DOHH2 (cell line): ENCODE data around the gene TRIM67.

Source experiments
- H3F3A ChIP-seq: fragments of 200-600 bp; sonication (generic), shearing (Covaris generic); 2 replicates; pipeline ENCODE4 v1.6.0; 2016; ENCODE audit warnings: antibody characterized with exemption, mild to moderate bottlenecking; ENCODE audit not compliant: control insufficient read depth, insufficient read depth
- H3K27ac ChIP-seq: fragments of 200-600 bp; sonication (generic); 2 replicates; pipeline ENCODE4 v1.5.1; 2014; ENCODE audit warnings: low read depth, mild to moderate bottlenecking, low read length, moderate library complexity
- H3K27me3 ChIP-seq: fragments of 200-600 bp; sonication (generic); 2 replicates; pipeline ENCODE4 v1.6.1; 2014; ENCODE audit warnings: mild to moderate bottlenecking, low read length, mixed read lengths; ENCODE audit not compliant: control insufficient read depth
- H3K36me3 ChIP-seq: fragments of 200-600 bp; sonication (generic); 2 replicates; pipeline ENCODE4 v1.6.1; 2014; ENCODE audit warnings: mild to moderate bottlenecking, low read length, moderate library complexity, mixed read lengths; ENCODE audit not compliant: control insufficient read depth
- H3K4me1 ChIP-seq: fragments of 200-600 bp; sonication (generic); 2 replicates; pipeline ENCODE4 v1.6.1; 2014; ENCODE audit warnings: mild to moderate bottlenecking, low read length, mixed read lengths; ENCODE audit not compliant: control insufficient read depth
- H3K4me2 ChIP-seq: fragments of 200-600 bp; sonication (generic); 2 replicates; pipeline ENCODE4 v1.6.0; 2014; ENCODE audit warnings: mild to moderate bottlenecking, low read length, moderate library complexity
- H3K4me3 ChIP-seq: fragments of 200-600 bp; sonication (generic); 2 replicates; pipeline ENCODE4 v1.5.1; 2014; ENCODE audit warnings: mild to moderate bottlenecking, low read length, mixed read lengths
- H3K79me2 ChIP-seq: fragments of 200-600 bp; sonication (generic); 2 replicates; pipeline ENCODE4 v1.6.1; 2014; ENCODE audit warnings: mild to moderate bottlenecking, low read length, mixed read lengths; ENCODE audit not compliant: control insufficient read depth
- H3K9me2 ChIP-seq: fragments of 200-600 bp; sonication (generic); replicated peaks from 2 replicates; pipeline ENCODE4 v1.6.1; 2014; ENCODE audit warnings: mild to moderate bottlenecking, low read length, mixed read lengths; ENCODE audit not compliant: control insufficient read depth
- H3K9me3 ChIP-seq: fragments of 200-600 bp; sonication (generic); 2 replicates; pipeline ENCODE4 v1.6.1; 2014; ENCODE audit warnings: antibody characterized with exemption, low read length, mixed read lengths; ENCODE audit not compliant: control insufficient read depth, insufficient read depth
- H4K20me1 ChIP-seq: fragments of 200-600 bp; sonication (generic); 2 replicates; pipeline ENCODE4 v1.6.0; 2014; ENCODE audit warnings: low read depth, mild to moderate bottlenecking, antibody characterized with exemption, low read length, moderate library complexity; ENCODE audit not compliant: control insufficient read depth, insufficient read depth
- CTCF ChIP-seq: fragments of 200-600 bp; sonication (generic); IDR thresholded peaks from one replicate; pipeline ENCODE4 v1.5.1; 2014; ENCODE audit warnings: antibody characterized with exemption, mild to moderate bottlenecking, low read depth, low read length; ENCODE audit not compliant: poor library complexity, severe bottlenecking
- EZH2phosphoT487 ChIP-seq: fragments of 200-600 bp; sonication (generic); IDR thresholded peaks from 2 replicates; pipeline ENCODE4 v1.6.1; 2017; ENCODE audit warnings: borderline replicate concordance, mild to moderate bottlenecking, antibody characterized with exemption, low read length, moderate library complexity, mixed read lengths

Gene TRIM67

GRCh38 chr1:231186356-231187115, 24.7 kb downstream of the TRIM67 start:
- H3K27me3 ChIP-seq, result peaks cover 17% of the 10 kb centered on the region
- no peaks in the 10 kb centered on the region for H3K9me2 ChIP-seq
- H3K9me3 ChIP-seq, result no peaks in the 10 kb centered on the region
- no peaks in the 10 kb centered on the region for H3K36me3 ChIP-seq
- no peaks in the 10 kb centered on the region for H3K4me1 ChIP-seq
- no peaks in the 10 kb centered on the region for H3K79me2 ChIP-seq
- TF ChIP-seq EZH2phosphoT487 (no peak), CTCF (no peak)
- H3K4me2 ChIP-seq, result no peak overlapping the region
- no peak overlapping the region for H3K4me3 ChIP-seq
- H4K20me1 ChIP-seq, result no peaks in the 10 kb centered on the region
- H3F3A ChIP-seq, result no peaks in the 10 kb centered on the region
- H3K27ac ChIP-seq, result no peak overlapping the region

- Histone ChIP-seq H3K36me3 (no peaks in the 10 kb centered on the region), H3K4me1 (no peaks in the 10 kb centered on the region), H3K9me2 (no peaks in the 10 kb centered on the region), H3K4me2 (no peak overlapping the region), H3F3A (no peaks in the 10 kb centered on the region), H3K79me2 (no peaks in the 10 kb centered on the region), H3K27ac (no peak overlapping the region), H3K4me3 (no peak overlapping the region), H3K27me3 (peaks cover 20% of the 10 kb centered on the region), H3K9me3 (no peaks in the 10 kb centered on the region), H4K20me1 (no peaks in the 10 kb centered on the region)
- TF ChIP-seq CTCF, result no peak
- TF ChIP-seq EZH2phosphoT487, result no peak
Observed at GRCh38 chr1:231187571-231187970, 25.7 kb downstream of the TRIM67 start.

GRCh38 chr1:231188072-231188471, 26.2 kb downstream of the TRIM67 start:
- TF ChIP-seq EZH2phosphoT487 (no peak), CTCF (no peak)
- Histone ChIP-seq H3K9me3 (no peaks in the 10 kb centered on the region), H4K20me1 (no peaks in the 10 kb centered on the region), H3K4me2 (no peak overlapping the region), H3K27ac (no peak overlapping the region), H3K9me2 (no peaks in the 10 kb centered on the region), H3K79me2 (no peaks in the 10 kb centered on the region), H3K4me3 (no peak overlapping the region), H3K4me1 (no peaks in the 10 kb centered on the region), H3K36me3 (no peaks in the 10 kb centered on the region), H3K27me3 (peaks cover 20% of the 10 kb centered on the region), H3F3A (no peaks in the 10 kb centered on the region)
